ENCODE data around the gene SLC35F3. TPM values are rescaled to one million over a fixed set of nuclear protein-coding genes. Genes with fewer than 3 reads are reported as not detected.

Gene SLC35F3
- total RNA-seq, 6 experiments from 2014 or later = 0.26 to 0.58 (median 0.46) TPM

DNA sequence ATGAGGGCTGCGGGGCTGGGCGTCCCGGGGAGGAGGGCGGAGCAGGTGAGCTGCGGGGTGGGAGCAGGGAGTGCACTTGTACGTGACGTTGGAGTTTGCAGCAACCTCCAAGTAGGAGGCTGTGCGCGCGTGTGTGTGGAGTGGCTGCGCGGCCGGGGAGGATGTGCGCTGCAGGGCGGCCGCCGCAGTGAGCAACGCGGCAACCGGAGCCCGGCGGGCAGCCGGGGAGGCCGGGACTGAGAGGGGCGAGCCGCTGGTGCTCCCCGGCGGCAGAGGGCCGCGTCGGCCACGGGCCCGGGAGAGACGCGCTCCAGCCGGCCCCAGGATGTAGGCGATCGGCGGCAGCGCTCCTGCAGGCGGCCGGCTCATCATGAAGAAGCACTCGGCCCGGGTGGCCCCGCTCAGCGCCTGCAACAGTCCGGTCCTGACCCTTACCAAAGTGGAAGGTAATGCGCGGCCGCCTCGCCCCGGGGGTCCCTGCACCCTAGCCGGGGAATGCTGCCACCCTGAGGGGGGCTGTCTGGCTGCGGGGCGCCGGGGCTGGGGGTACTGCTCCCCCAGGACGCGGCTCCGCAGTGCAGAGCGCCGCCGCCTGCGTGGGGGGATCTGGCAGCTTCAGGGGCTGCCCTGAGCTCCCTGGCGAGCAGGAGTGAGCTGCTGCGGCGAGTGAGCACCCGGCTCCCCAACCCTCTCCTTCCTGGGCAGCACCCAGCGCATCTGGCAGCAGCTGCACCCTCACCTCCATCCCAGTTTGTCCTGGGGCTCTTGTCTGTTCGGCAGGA, 309.8 kb downstream of the SLC35F3 start:
- no peaks in the 10 kb centered on the region for H3K4me1 Mint-ChIP-seq (ENCODE audit: low read depth)
- TF ChIP-seq, protein P1, sequence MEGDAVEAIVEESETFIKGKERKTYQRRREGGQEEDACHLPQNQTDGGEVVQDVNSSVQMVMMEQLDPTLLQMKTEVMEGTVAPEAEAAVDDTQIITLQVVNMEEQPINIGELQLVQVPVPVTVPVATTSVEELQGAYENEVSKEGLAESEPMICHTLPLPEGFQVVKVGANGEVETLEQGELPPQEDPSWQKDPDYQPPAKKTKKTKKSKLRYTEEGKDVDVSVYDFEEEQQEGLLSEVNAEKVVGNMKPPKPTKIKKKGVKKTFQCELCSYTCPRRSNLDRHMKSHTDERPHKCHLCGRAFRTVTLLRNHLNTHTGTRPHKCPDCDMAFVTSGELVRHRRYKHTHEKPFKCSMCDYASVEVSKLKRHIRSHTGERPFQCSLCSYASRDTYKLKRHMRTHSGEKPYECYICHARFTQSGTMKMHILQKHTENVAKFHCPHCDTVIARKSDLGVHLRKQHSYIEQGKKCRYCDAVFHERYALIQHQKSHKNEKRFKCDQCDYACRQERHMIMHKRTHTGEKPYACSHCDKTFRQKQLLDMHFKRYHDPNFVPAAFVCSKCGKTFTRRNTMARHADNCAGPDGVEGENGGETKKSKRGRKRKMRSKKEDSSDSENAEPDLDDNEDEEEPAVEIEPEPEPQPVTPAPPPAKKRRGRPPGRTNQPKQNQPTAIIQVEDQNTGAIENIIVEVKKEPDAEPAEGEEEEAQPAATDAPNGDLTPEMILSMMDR (IDR thresholded peaks at IDR 0.05) = no peak
- DNase-seq = no peak

GRCh38 chr1:234214911-234215892, 310.7 kb downstream of the SLC35F3 start:
- peaks cover 2% of the 10 kb centered on the region; the same call in 1 of the 2 replicates for H3K36me3 Mint-ChIP-seq (ENCODE audit: low read depth)

More for the DNA sequence above, 309.8 kb downstream of the SLC35F3 start:
- Mint-ChIP-seq H3K9me3 (peaks cover 8% of the 10 kb centered on the region), H3K27ac (no peak overlapping the region), H3K4me3 (peak overlapping the region; percentile 67), H3K27me3 (ENCODE audit: insufficient read depth) (peaks cover 4% of the 10 kb centered on the region), H3K36me3 (ENCODE audit: low read depth) (peaks cover 5% of the 10 kb centered on the region; the same call in 1 of the 2 replicates)

DNA sequence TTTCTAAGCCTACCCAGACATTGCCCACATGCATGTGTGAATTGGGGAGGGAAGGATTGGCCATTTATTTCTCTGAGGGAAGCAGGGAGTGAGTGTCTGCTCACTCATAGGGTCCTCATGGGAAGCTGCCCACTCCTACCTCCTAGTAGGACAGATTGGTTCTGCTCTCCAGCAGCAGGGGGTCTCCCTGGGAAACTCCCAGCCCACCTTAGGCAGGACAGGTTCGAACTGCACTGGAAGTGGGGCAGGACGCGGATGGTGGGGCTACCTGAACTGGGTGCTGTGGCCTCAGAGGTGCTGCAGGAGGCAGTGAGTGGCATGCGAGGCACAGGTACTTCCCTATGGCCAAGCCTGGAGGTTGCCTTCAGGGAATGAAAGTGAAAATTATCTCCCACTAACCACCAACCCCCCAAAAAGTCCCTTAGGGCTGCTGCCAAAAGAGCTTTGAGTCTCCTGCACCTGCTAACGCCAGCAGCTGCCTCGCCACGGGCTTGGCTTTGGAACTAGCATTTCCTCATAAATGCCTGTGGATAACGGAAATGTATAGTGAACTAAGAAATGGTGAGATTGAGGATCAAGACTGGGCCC, 311.7 kb downstream of the SLC35F3 start:
- Mint-ChIP-seq H3K36me3 (ENCODE audit: low read depth) (no peaks in the 10 kb centered on the region), H3K4me1 (ENCODE audit: low read depth) (no peaks in the 10 kb centered on the region), H3K27ac (no peak overlapping the region), H3K9me3 (no peaks in the 10 kb centered on the region; the same call in 1 of the 2 replicates), H3K27me3 (ENCODE audit: insufficient read depth) (peaks cover 4% of the 10 kb centered on the region), H3K4me3 (no peak overlapping the region)
- TF ChIP-seq, protein P1 (IDR thresholded peaks at IDR 0.05) = no peak
- DNase-seq = no peak

More at GRCh38 chr1:234214911-234215892, 310.7 kb downstream of the SLC35F3 start:
- Mint-ChIP-seq H3K27ac (no peak overlapping the region), H3K4me1 (ENCODE audit: low read depth) (no peaks in the 10 kb centered on the region), H3K9me3 (peaks cover 5% of the 10 kb centered on the region), H3K27me3 (ENCODE audit: insufficient read depth) (peaks cover 4% of the 10 kb centered on the region), H3K4me3 (no peak overlapping the region)
- TF ChIP-seq, protein P1 (IDR thresholded peaks at IDR 0.05) = no peak
- no peak for DNase-seq

DNA sequence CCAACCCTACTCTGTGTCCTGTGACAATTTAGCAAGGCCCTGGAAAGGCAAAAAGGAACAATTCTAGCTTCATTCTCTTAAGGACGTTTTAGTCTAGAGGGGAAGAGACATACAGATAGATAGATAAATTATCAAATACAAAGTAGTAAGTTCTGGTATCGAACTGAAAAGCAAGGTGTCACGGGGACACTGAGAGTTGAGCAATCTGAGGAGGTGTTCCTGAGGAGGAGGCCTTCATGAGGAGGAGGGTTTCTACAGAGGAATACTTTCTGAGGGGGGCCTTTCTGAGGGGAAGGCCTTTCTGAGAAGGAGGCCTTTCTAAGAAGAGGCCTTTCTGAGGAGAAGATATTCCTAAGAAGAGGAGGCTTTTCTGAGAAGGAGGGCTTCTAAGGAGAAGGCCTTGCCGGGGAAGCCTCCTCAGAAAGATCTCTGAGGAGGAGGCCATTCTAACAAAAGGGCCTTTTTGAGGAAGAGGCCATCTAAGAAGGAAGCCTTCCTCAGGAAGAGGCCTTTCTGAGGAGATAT, 312.9 kb downstream of the SLC35F3 start:
- H3K9me3 Mint-ChIP-seq = no peaks in the 10 kb centered on the region
- H3K4me1 Mint-ChIP-seq (ENCODE audit: low read depth) = no peaks in the 10 kb centered on the region
- no peak overlapping the region for H3K27ac Mint-ChIP-seq
- H3K27me3 Mint-ChIP-seq (ENCODE audit: insufficient read depth) = peaks cover 4% of the 10 kb centered on the region
- TF ChIP-seq, protein P1 (IDR thresholded peaks at IDR 0.05) = no peak
- no peaks in the 10 kb centered on the region for H3K36me3 Mint-ChIP-seq (ENCODE audit: low read depth)
- H3K4me3 Mint-ChIP-seq = no peak overlapping the region
- no peak for DNase-seq

DNA sequence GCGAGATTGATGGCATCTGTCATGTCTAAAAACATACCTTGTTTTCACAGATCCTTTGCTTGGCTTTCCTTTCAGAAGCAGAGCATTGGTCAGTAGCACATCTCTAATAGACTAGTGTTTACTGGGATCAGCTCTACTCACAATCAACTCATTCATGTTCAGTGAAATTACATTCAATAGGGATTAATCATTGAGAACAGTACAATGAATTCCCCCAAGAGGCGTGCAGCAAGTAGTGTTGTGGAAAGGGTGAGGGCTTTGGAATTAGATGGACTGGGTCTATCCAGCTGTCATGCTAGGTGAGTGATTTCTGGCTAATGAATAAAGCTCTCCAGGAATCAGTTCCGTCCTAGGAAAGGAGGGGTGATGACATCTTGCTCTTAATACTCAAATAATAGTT, 313.6 kb downstream of the SLC35F3 start:
- TF ChIP-seq, protein P1 (IDR thresholded peaks at IDR 0.05) = no peak
- Mint-ChIP-seq H3K27me3 (ENCODE audit: insufficient read depth) (peaks cover 4% of the 10 kb centered on the region), H3K4me1 (ENCODE audit: low read depth) (no peaks in the 10 kb centered on the region), H3K36me3 (ENCODE audit: low read depth) (no peaks in the 10 kb centered on the region), H3K27ac (no peak overlapping the region), H3K9me3 (no peaks in the 10 kb centered on the region), H3K4me3 (no peak overlapping the region)
- no peak for DNase-seq
